ENCODE results near the gene ZBTB47. TPM values are rescaled to one million over a fixed set of nuclear protein-coding genes. Genes with fewer than 3 reads are reported as not detected.

The ZBTB47 gene
- total RNA-seq, 1 donor from 2014 or later = 118 TPM

DNA sequence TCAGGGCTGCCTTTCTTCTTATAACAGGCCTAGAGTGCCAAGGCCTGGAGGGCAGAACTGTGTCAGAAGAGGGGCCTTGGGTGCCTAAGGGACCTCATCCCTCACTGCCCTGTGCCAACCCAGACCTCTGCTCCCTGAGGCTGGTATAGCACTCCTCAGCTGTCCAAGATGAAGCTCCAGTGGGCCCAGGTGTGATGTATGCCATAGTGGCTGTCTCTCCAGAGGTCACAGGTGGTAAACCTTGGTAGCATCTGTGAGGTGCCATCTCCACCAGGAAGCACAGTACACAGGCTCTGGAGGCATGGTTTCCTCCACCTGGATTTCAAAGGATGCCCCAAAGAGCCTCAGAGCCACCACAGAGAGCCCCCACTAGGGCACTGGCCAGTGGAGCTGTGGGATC lies 19.6 kb downstream of the ZBTB47 start:
- intact Hi-C loops (cut with micrococcal nuclease) = no loop called here
- TF ChIP-seq, protein P1, sequence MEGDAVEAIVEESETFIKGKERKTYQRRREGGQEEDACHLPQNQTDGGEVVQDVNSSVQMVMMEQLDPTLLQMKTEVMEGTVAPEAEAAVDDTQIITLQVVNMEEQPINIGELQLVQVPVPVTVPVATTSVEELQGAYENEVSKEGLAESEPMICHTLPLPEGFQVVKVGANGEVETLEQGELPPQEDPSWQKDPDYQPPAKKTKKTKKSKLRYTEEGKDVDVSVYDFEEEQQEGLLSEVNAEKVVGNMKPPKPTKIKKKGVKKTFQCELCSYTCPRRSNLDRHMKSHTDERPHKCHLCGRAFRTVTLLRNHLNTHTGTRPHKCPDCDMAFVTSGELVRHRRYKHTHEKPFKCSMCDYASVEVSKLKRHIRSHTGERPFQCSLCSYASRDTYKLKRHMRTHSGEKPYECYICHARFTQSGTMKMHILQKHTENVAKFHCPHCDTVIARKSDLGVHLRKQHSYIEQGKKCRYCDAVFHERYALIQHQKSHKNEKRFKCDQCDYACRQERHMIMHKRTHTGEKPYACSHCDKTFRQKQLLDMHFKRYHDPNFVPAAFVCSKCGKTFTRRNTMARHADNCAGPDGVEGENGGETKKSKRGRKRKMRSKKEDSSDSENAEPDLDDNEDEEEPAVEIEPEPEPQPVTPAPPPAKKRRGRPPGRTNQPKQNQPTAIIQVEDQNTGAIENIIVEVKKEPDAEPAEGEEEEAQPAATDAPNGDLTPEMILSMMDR (IDR thresholded peaks at IDR 0.05; ENCODE audit: borderline replicate concordance) = no peak
- no peaks in the 10 kb centered on the region for H3K36me3 ChIP-seq
- no peak overlapping the region for H3K27ac ChIP-seq (replicated peaks)
- no peak overlapping the region for H3K4me3 ChIP-seq
- peaks cover 5% of the 10 kb centered on the region for H3K4me1 ChIP-seq
- peaks cover 17% of the 10 kb centered on the region for H3K9me3 ChIP-seq (replicated peaks)
- H3K27me3 ChIP-seq (ENCODE audit: low read depth) = no peaks in the 10 kb centered on the region
- no peak for DNase-seq

DNA sequence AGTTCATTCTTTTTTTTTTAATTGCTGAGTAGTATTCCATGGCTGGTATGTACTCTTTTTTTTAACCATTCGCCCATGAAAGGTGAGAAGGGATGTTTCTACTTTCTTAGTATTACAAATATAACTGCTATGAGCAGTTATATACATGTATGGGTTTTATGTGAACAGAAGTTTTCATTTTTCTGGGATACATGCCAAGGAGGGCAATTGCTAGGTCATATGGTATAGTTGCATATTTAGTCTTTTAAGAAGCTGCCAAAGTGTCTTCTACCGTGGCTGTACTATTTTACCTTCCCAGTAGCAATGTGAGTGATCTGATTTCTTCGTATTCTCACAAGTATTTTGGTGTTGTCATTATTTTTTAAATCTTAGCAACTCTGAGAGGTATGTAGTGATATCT lies 20.6 kb downstream of the ZBTB47 start:
- H3K4me1 ChIP-seq = no peaks in the 10 kb centered on the region
- DNase-seq = no peak
- H3K4me3 ChIP-seq = no peak overlapping the region
- H3K27ac ChIP-seq (replicated peaks) = no peak overlapping the region
- TF ChIP-seq, protein P1 (IDR thresholded peaks at IDR 0.05; ENCODE audit: borderline replicate concordance) = no peak
- peaks cover 22% of the 10 kb centered on the region for H3K9me3 ChIP-seq (replicated peaks)
- no peaks in the 10 kb centered on the region for H3K27me3 ChIP-seq (ENCODE audit: low read depth)
- H3K36me3 ChIP-seq = no peaks in the 10 kb centered on the region
- intact Hi-C loops (cut with micrococcal nuclease) = no loop called here

DNA sequence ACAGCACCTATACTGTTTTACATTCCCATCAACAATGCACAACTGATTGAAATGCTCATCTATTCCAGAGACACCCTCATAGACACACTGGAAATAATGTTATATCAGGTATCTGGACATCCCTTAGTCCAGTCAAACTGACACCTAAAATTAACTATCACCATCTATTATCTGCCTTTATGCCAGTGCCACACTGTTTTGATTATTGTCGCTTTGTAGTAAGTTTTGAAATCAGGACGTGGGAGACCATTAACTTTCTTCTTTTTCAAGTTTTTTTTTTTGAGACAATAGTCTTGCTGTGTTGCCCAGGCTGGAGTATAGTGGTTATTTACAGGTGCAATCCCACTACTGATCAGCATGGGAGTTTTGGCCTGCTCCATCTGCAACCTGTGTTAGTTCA lies 22.4 kb downstream of the ZBTB47 start:
- no peak for DNase-seq
- Histone ChIP-seq H3K4me1 (no peaks in the 10 kb centered on the region), H3K9me3 (replicated peaks) (peaks cover 22% of the 10 kb centered on the region), H3K4me3 (no peak overlapping the region), H3K27me3 (ENCODE audit: low read depth) (no peaks in the 10 kb centered on the region), H3K36me3 (no peaks in the 10 kb centered on the region), H3K27ac (replicated peaks) (no peak overlapping the region)
- TF ChIP-seq, protein P1 (IDR thresholded peaks at IDR 0.05; ENCODE audit: borderline replicate concordance) = no peak
- intact Hi-C loops (cut with micrococcal nuclease) = no loop called here

DNA sequence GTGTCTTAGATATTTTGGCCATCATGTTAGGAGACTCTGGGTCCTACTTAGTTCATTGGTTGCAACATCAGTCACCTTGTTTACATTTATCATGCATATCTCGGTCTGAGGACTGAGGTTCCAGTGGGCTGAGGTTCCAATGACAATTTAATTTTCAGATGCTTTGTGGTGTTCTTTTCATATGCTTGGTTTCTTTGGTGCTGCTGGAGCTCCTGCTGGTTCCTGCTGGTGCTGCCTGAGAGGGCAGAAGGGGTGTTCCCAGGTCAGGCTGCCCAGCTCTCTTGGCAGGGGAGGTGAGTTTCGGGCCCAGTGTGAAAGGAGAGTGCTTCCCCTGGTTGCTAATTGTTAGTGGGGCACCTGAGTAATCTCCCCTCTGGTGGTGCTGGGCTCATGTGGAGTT lies 24.9 kb downstream of the ZBTB47 start:
- TF ChIP-seq, protein P1 (IDR thresholded peaks at IDR 0.05; ENCODE audit: borderline replicate concordance) = no peak
- Histone ChIP-seq H3K9me3 (replicated peaks) (peaks cover 22% of the 10 kb centered on the region), H3K4me1 (peaks cover 3% of the 10 kb centered on the region), H3K27ac (replicated peaks) (no peak overlapping the region), H3K4me3 (no peak overlapping the region), H3K27me3 (ENCODE audit: low read depth) (no peaks in the 10 kb centered on the region), H3K36me3 (no peaks in the 10 kb centered on the region)
- intact Hi-C loops (cut with micrococcal nuclease) = no loop called here
- no peak for DNase-seq

DNA sequence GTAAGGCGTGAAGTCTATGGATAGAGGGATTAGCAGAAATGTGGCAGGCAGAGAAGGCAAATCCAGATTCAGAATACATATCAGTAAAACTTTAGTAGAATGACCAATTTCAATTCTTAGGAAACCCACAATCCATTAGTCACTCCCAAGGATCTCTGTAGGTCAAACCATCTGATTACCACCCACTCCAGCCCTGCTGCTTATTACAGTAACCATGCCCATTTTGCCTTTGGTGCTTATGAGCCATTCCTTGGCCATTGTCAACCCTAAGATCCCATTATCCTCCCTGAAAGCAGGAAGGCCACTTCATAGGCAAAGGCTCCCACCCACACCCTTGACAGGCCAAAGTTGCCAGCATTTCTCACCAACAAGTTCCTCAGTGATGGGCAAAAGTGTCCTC lies 26.8 kb downstream of the ZBTB47 start:
- intact Hi-C loops (cut with micrococcal nuclease) = no loop called here
- TF ChIP-seq, protein P1 (IDR thresholded peaks at IDR 0.05; ENCODE audit: borderline replicate concordance) = no peak

DNA sequence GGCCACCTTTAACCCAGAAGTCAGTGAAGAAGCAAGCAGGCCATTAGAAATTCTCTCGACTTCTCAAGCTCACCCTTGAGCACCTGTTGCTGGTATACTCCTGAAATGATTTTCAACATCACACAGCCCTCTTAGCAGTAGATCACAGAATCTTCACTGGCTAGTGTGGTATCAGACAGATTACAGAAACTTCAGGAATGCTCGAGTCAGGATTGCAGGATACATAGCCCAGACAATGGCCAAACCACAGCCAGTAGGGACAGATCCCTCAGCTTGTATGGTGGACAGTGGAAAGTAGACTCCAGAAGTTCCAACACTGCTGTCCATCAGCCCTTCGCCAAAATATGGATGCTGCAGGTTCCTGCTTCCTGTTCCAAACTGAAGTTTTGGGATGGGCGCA lies 27.3 kb downstream of the ZBTB47 start:
- DNase-seq = no peak
- Histone ChIP-seq H3K9me3 (replicated peaks) (peaks cover 20% of the 10 kb centered on the region), H3K4me1 (peaks cover 23% of the 10 kb centered on the region), H3K36me3 (no peaks in the 10 kb centered on the region), H3K27ac (replicated peaks) (no peak overlapping the region), H3K4me3 (no peak overlapping the region), H3K27me3 (ENCODE audit: low read depth) (peaks cover 12% of the 10 kb centered on the region)
- intact Hi-C loops (cut with micrococcal nuclease) = no loop called here
- TF ChIP-seq, protein P1 (IDR thresholded peaks at IDR 0.05; ENCODE audit: borderline replicate concordance) = no peak

More for the DNA sequence above, 26.8 kb downstream of the ZBTB47 start:
- no peak overlapping the region for H3K4me3 ChIP-seq
- peaks cover 17% of the 10 kb centered on the region for H3K4me1 ChIP-seq
- H3K9me3 ChIP-seq (replicated peaks) = peaks cover 22% of the 10 kb centered on the region
- H3K27me3 ChIP-seq (ENCODE audit: low read depth) = peaks cover 6% of the 10 kb centered on the region
- no peak for DNase-seq
- no peaks in the 10 kb centered on the region for H3K36me3 ChIP-seq
- H3K27ac ChIP-seq (replicated peaks) = no peak overlapping the region
